ENCODE data around the gene ZSWIM5.

- TF ChIP-seq ATF3 (IDR thresholded peaks at IDR 0.05; ENCODE audit: insufficient read depth, low read depth, low read length) (no peak), PHF8 (conservative IDR thresholded peaks at IDR 0.05; ENCODE audit: low read depth, low read length) (no peak), TAF1 (IDR thresholded peaks at IDR 0.05; ENCODE audit: low read depth, low read length) (no peak), CTCF (IDR thresholded peaks at IDR 0.05; ENCODE audit: control extremely low read depth in 1 of 3, insufficient read depth in 1 of 3, low read depth in 1 of 3, low read length in 3 of 3) (no peak), JUND (IDR thresholded peaks at IDR 0.05; ENCODE audit: low read length) (no peak)
These were observed 34.4 kb downstream of the ZSWIM5 start for GRCh38 chr1:45172005-45172404.
